PFSK-1 (cell line): ENCODE results near the gene DDX18.

ENCODE experiments used
- FOXP2 ChIP-seq: optimal IDR thresholded peaks from 2 replicates; pipeline ENCODE3; 2011; ENCODE audit warnings: borderline replicate concordance, control low read depth, inconsistent platforms; ENCODE audit not compliant: insufficient read depth; ENCODE audit errors: extremely low read length, extremely low read depth
- POLR2AphosphoS5 ChIP-seq: IDR thresholded peaks from 2 replicates; pipeline ENCODE4 v1.6.1; 2012; ENCODE audit warnings: low read depth, mild to moderate bottlenecking, control low read depth, low read length, moderate library complexity
- SIN3A ChIP-seq: IDR thresholded peaks from 2 replicates; pipeline ENCODE4 v1.6.1; 2012; ENCODE audit warnings: mild to moderate bottlenecking, low read length, moderate library complexity, borderline replicate concordance; ENCODE audit not compliant: insufficient read depth
- TAF1 ChIP-seq: IDR thresholded peaks from 2 replicates; pipeline ENCODE4 v1.6.1; 2012; ENCODE audit warnings: low read length, control low read depth, borderline replicate concordance; ENCODE audit not compliant: insufficient read depth
- TF ChIP-seq, protein P1 (sequence below), 2 experiments: IDR thresholded peaks; 2 replicates each; pipeline versions ENCODE4 v1.6.1 to v1.8.0; 2011 to 2012; ENCODE audit warnings: low read depth in 2 of 2, low read length in 2 of 2, control low read depth in 1 of 2, inconsistent platforms in 1 of 2, mild to moderate bottlenecking in 1 of 2, moderate library complexity in 1 of 2; ENCODE audit not compliant: insufficient read depth in 1 of 2

DNA sequence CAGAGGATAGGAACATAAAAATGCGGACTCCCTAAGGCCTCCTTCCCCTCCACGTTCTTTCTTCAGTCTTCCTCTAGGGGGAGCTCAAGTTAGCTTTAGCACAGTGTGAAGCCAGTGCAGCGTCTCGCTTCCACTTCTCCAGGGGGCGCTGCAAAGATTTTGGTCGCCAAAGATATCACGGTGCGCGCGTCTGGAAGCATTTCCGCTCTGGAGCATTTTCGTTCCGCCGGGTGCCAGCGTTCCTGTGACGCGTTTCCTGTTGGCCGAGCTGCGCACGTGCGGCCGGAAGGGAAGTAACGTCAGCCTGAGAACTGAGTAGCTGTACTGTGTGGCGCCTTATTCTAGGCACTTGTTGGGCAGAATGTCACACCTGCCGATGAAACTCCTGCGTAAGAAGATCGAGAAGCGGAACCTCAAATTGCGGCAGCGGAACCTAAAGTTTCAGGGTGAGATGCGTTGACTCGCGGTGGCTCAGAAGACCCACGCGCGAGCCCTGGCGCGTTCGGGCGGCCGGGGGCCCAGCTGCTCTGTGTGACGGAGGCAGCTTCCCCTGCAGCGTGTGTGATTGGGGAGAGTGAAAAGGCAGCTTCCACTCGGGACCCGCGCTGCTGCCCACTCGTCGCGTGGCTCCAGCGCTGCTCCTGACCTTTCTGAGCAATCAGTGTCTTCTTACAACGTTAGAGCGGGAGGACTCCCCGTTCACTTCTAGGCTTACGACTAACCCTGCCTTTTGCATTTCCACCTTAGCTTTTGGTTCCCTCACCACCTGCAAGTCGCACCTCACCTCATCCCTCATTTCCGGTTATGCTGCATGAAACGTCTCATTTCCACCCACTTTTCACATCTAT lies at the start of gene DDX18:
- TF ChIP-seq POLR2AphosphoS5 = peak; percentile 85
- TF ChIP-seq, protein P1, sequence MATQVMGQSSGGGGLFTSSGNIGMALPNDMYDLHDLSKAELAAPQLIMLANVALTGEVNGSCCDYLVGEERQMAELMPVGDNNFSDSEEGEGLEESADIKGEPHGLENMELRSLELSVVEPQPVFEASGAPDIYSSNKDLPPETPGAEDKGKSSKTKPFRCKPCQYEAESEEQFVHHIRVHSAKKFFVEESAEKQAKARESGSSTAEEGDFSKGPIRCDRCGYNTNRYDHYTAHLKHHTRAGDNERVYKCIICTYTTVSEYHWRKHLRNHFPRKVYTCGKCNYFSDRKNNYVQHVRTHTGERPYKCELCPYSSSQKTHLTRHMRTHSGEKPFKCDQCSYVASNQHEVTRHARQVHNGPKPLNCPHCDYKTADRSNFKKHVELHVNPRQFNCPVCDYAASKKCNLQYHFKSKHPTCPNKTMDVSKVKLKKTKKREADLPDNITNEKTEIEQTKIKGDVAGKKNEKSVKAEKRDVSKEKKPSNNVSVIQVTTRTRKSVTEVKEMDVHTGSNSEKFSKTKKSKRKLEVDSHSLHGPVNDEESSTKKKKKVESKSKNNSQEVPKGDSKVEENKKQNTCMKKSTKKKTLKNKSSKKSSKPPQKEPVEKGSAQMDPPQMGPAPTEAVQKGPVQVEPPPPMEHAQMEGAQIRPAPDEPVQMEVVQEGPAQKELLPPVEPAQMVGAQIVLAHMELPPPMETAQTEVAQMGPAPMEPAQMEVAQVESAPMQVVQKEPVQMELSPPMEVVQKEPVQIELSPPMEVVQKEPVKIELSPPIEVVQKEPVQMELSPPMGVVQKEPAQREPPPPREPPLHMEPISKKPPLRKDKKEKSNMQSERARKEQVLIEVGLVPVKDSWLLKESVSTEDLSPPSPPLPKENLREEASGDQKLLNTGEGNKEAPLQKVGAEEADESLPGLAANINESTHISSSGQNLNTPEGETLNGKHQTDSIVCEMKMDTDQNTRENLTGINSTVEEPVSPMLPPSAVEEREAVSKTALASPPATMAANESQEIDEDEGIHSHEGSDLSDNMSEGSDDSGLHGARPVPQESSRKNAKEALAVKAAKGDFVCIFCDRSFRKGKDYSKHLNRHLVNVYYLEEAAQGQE (IDR thresholded peaks at IDR 0.05; ENCODE audit: insufficient read depth in 1 of 2, low read depth in 2 of 2, low read length in 2 of 2) = no peak
- TF ChIP-seq TAF1 = peak; percentile 62; the same call in 1 of the 2 replicates
- no peak for TF ChIP-seq SIN3A
- peak; percentile 43 for TF ChIP-seq FOXP2
